H9 (cell line): ENCODE measurements around the gene CLCNKA. TPM values are rescaled to one million over a fixed set of nuclear protein-coding genes. Genes with fewer than 3 reads are reported as not detected.
"Not testable (repeated sequence)": the region's sequence is repeated elsewhere in the genome, so short reads cannot be mapped to it uniquely, and the experiment has no call there.

Experiments
- DNase-seq: peaks from one replicate; pipeline ENCODE4 v3.0.0-alpha.2; 2017
- H2AFZ ChIP-seq: one replicate; pipeline ENCODE4 v1.6.1; 2013; ENCODE audit warnings: mild to moderate bottlenecking, low read length, control low read depth, moderate library complexity
- H2AK5ac ChIP-seq: 2 replicates; pipeline ENCODE4 v1.6.1; 2013; ENCODE audit warnings: low read length, control low read depth, mixed read lengths; ENCODE audit not compliant: insufficient read length
- H2BK120ac ChIP-seq: one replicate; pipeline ENCODE4 v1.6.1; 2013; ENCODE audit warnings: low read depth, mild to moderate bottlenecking, low read length, control low read depth, inconsistent platforms; ENCODE audit not compliant: poor library complexity, severe bottlenecking
- H2BK12ac ChIP-seq: 2 replicates; pipeline ENCODE4 v1.6.1; 2013; ENCODE audit warnings: low read length, control low read depth, mixed read lengths, low read depth; ENCODE audit not compliant: insufficient read length
- H2BK15ac ChIP-seq: 2 replicates; pipeline ENCODE4 v1.6.1; 2013; ENCODE audit warnings: low read depth, low read length, control low read depth
- H2BK20ac ChIP-seq: one replicate; pipeline ENCODE4 v1.6.1; 2013; ENCODE audit warnings: low read depth, mild to moderate bottlenecking, low read length, control low read depth, inconsistent platforms; ENCODE audit not compliant: poor library complexity, severe bottlenecking
- H2BK5ac ChIP-seq: 2 replicates; pipeline ENCODE4 v1.6.1; 2013; ENCODE audit warnings: low read length, control low read depth, mixed read lengths; ENCODE audit not compliant: insufficient read length
- H3K14ac ChIP-seq: 2 replicates; pipeline ENCODE4 v1.6.1; 2013; ENCODE audit warnings: low read length, control low read depth; ENCODE audit not compliant: insufficient read depth
- H3K18ac ChIP-seq: 2 replicates; pipeline ENCODE4 v1.6.1; 2013; ENCODE audit warnings: low read depth, mild to moderate bottlenecking, mixed read lengths, low read length, control low read depth; ENCODE audit not compliant: insufficient read length
- H3K23ac ChIP-seq: 2 replicates; pipeline ENCODE4 v1.6.1; 2013; ENCODE audit warnings: low read length, control low read depth, mixed read lengths, low read depth; ENCODE audit not compliant: insufficient read length
- H3K23me2 ChIP-seq: 2 replicates; pipeline ENCODE4 v1.6.1; 2013; ENCODE audit warnings: low read depth, mild to moderate bottlenecking, mixed read lengths, low read length, control low read depth; ENCODE audit not compliant: insufficient read length, poor library complexity, severe bottlenecking
- H3K27ac ChIP-seq: 2 replicates; pipeline ENCODE4 v1.5.1; 2013; ENCODE audit warnings: low read length, control low read depth, mixed read lengths, low read depth; ENCODE audit not compliant: insufficient read length
- H3K27me3 ChIP-seq: 2 replicates; pipeline ENCODE4 v1.6.1; 2013; ENCODE audit warnings: low read length, control low read depth, inconsistent platforms; ENCODE audit not compliant: insufficient read depth
- H3K4ac ChIP-seq: 2 replicates; pipeline ENCODE4 v1.6.1; 2013; ENCODE audit warnings: low read depth, mild to moderate bottlenecking, control low read depth, inconsistent platforms, low read length, moderate library complexity
- H3K4me1 ChIP-seq: 2 replicates; pipeline ENCODE4 v1.6.1; 2013; ENCODE audit warnings: low read length, control low read depth, inconsistent platforms; ENCODE audit not compliant: insufficient read depth
- H3K4me2 ChIP-seq: 2 replicates; pipeline ENCODE4 v1.6.1; 2013; ENCODE audit warnings: low read length, control low read depth, mixed read lengths; ENCODE audit not compliant: insufficient read length, insufficient read depth
- H3K56ac ChIP-seq: 2 replicates; pipeline ENCODE4 v1.6.1; 2013; ENCODE audit warnings: low read depth, mild to moderate bottlenecking, mixed read lengths, low read length, control low read depth; ENCODE audit not compliant: insufficient read length
- H3K79me1 ChIP-seq: 2 replicates; pipeline ENCODE4 v1.6.1; 2013; ENCODE audit warnings: low read depth, mild to moderate bottlenecking, moderate library complexity, low read length, control low read depth, inconsistent platforms; ENCODE audit not compliant: insufficient read depth, poor library complexity, severe bottlenecking
- H3K79me2 ChIP-seq: 2 replicates; pipeline ENCODE4 v1.6.1; 2013; ENCODE audit warnings: low read length, control low read depth, inconsistent platforms; ENCODE audit not compliant: insufficient read depth
- H3K9ac ChIP-seq: 2 replicates; pipeline ENCODE4 v1.6.1; 2013; ENCODE audit warnings: low read length, control low read depth, mixed read lengths; ENCODE audit not compliant: insufficient read length; ENCODE audit errors: extremely low read depth
- H3K9me3 ChIP-seq: one replicate; pipeline ENCODE4 v1.6.1; 2013; ENCODE audit warnings: low read depth, low read length, inconsistent platforms; ENCODE audit not compliant: control insufficient read depth
- H3T11ph ChIP-seq: one replicate; pipeline ENCODE4 v1.6.1; 2013; ENCODE audit warnings: mild to moderate bottlenecking, low read length, control low read depth, inconsistent platforms
- H4K20me1 ChIP-seq: one replicate; pipeline ENCODE4 v1.6.1; 2013; ENCODE audit not compliant: control insufficient read depth, insufficient read length, insufficient read depth
- H4K5ac ChIP-seq: 2 replicates; pipeline ENCODE4 v1.6.1; 2013; ENCODE audit warnings: low read depth, mild to moderate bottlenecking, mixed read lengths, low read length, control low read depth; ENCODE audit not compliant: insufficient read length
- H4K8ac ChIP-seq: replicated peaks from 2 replicates; pipeline ENCODE4 v1.6.1; 2013; ENCODE audit warnings: low read length, control low read depth, mixed read lengths, low read depth; ENCODE audit not compliant: insufficient read length
- H4K91ac ChIP-seq: 2 replicates; pipeline ENCODE4 v1.6.1; 2013; ENCODE audit warnings: low read depth, mild to moderate bottlenecking, moderate library complexity, mixed read lengths, low read length, control low read depth; ENCODE audit not compliant: insufficient read length
- H3K27ac Mint-ChIP-seq, 3 experiments: 2 replicates in 2 of 3; 3 replicates in 1 of 3; pipeline ENCODE4 v1.8.0; 2020 to 2021; ENCODE audit warnings: mixed read lengths in 3 of 3, mild to moderate bottlenecking in 1 of 3, moderate library complexity in 1 of 3
- H3K27me3 Mint-ChIP-seq: 2 replicates; pipeline ENCODE4 v1.8.0; 2021; ENCODE audit warnings: low read depth, mild to moderate bottlenecking, moderate library complexity, mixed read lengths
- H3K36me3 Mint-ChIP-seq, 3 experiments: 2 replicates in 2 of 3; 3 replicates in 1 of 3; pipeline ENCODE4 v1.8.0; 2020 to 2021; ENCODE audit warnings: low read depth in 3 of 3, mixed read lengths in 3 of 3; ENCODE audit not compliant: insufficient read depth in 1 of 3
- H3K4me1 Mint-ChIP-seq, 2 experiments: 2 replicates each; pipeline ENCODE4 v1.8.0; 2020; ENCODE audit warnings: mixed read lengths in 2 of 2
- H3K4me3 Mint-ChIP-seq, 2 experiments: 2 replicates in 1 of 2; 3 replicates in 1 of 2; pipeline ENCODE4 v1.8.0; 2020 to 2021; ENCODE audit warnings: mild to moderate bottlenecking in 2 of 2, mixed read lengths in 2 of 2, moderate library complexity in 1 of 2
- H3K9me3 Mint-ChIP-seq, 2 experiments: 2 replicates in 1 of 2; 3 replicates in 1 of 2; pipeline ENCODE4 v1.8.0; 2020; ENCODE audit warnings: mild to moderate bottlenecking in 2 of 2, mixed read lengths in 2 of 2, moderate library complexity in 1 of 2
- CTCF ChIP-seq: fragments of 200-600 bp; sonication (generic); conservative IDR thresholded peaks from 3 replicates; pipeline ENCODE4 v1.8.0; 2021; ENCODE audit warnings: antibody characterized with exemption, mild to moderate bottlenecking
- WGBS: extraction: QIAGEN DNeasy Blood & Tissue Kit; methylation state at CpG from one replicate; pipeline ENCODE4 v1.1.7; 2013; ENCODE audit warnings: missing lambda C conversion rate, low lambda C conversion rate, mixed read lengths; ENCODE audit not compliant: insufficient read length; ENCODE audit errors: extremely low coverage; 5-methylcytosine and 5-hydroxymethylcytosine counted together
- total RNA-seq: library from RNA; stranded (reverse); gene quantifications from 2 replicates; pipeline ENCODE4 v1.2.1, GENCODE V29; 2021

Gene CLCNKA
- total RNA-seq, 1 experiment from 2014 or later: 0.98 TPM

DNA sequence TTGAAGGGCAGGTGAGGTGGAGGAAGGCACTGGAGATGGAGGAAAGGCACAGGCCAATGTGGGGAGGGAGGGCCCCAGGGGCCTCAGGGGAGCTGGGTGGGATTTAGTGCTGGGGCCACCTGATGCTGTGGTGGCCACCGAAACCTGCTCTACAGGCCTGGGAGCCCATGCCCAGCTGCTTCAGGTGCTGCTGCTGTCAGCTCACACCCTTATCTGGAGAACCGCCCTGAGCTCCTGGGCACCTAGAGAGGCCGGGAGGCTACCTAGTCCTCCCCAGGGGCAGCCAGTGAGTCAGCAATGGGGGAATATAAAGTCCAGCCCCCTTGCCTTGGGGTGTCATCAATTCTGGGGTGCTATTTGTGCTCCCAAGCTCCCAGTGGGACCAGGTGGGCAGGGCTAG, 39.4 kb downstream of the CLCNKA start:
- Mint-ChIP-seq H3K27ac (no peak overlapping the region), H3K4me3 (no peak overlapping the region), H3K9me3 (no peaks in the 10 kb centered on the region), H3K4me1 (peaks cover 27 to 29% of the 10 kb centered on the region in 2 experiments), H3K27me3 (peaks cover 17% of the 10 kb centered on the region), H3K36me3 (no peaks in the 10 kb centered on the region)
- H2AFZ ChIP-seq: no peak overlapping the region
- H3K79me1 ChIP-seq: no peaks in the 10 kb centered on the region
- H3K9ac ChIP-seq: no peak overlapping the region
- TF ChIP-seq CTCF: no peak
- H4K20me1 ChIP-seq: no peaks in the 10 kb centered on the region
- H3K14ac ChIP-seq: no peak overlapping the region
- H2BK120ac ChIP-seq: no peak overlapping the region
- no peaks in the 10 kb centered on the region for H3K23me2 ChIP-seq
- no peak overlapping the region for H3K27ac ChIP-seq
- no peak overlapping the region for H3K4me2 ChIP-seq
- no peaks in the 10 kb centered on the region for H3K79me2 ChIP-seq
- H2BK5ac ChIP-seq: no peak overlapping the region
- H4K8ac ChIP-seq: no peak overlapping the region
- DNase-seq: no peak
- no peak overlapping the region for H2BK20ac ChIP-seq
- H3K23ac ChIP-seq: no peak overlapping the region
- no peak overlapping the region for H2BK15ac ChIP-seq
- H3K4ac ChIP-seq: no peak overlapping the region
- no peak overlapping the region for H4K91ac ChIP-seq
- H2BK12ac ChIP-seq: no peak overlapping the region
- H3K56ac ChIP-seq: no peak overlapping the region
- no CpG with 5 or more reads among the region's 3 CpGs for WGBS
- no peak overlapping the region for H2AK5ac ChIP-seq
- no peak overlapping the region for H3K18ac ChIP-seq
- H4K5ac ChIP-seq: no peak overlapping the region
- no peaks in the 10 kb centered on the region for H3K9me3 ChIP-seq
- H3K4me1 ChIP-seq: peaks cover 3% of the 10 kb centered on the region; the same call in 1 of the 2 replicates
- no peak overlapping the region for H3T11ph ChIP-seq
- H3K27me3 ChIP-seq: no peaks in the 10 kb centered on the region

- not testable (repeated sequence) for H4K20me1 ChIP-seq, H4K91ac ChIP-seq, H2BK20ac ChIP-seq, DNase-seq, H3T11ph ChIP-seq, H3K27me3 ChIP-seq, H3K18ac ChIP-seq, H3K4ac ChIP-seq, H3K27ac ChIP-seq, H3K14ac ChIP-seq, H4K8ac ChIP-seq, H2BK15ac ChIP-seq, H3K4me3 Mint-ChIP-seq, H2AK5ac ChIP-seq, H3K79me2 ChIP-seq, H3K79me1 ChIP-seq, H2BK120ac ChIP-seq, H3K23me2 ChIP-seq, H3K27ac Mint-ChIP-seq, H2BK5ac ChIP-seq, H3K4me1 ChIP-seq, H3K9ac ChIP-seq, H3K4me2 ChIP-seq, H2AFZ ChIP-seq, H3K9me3 Mint-ChIP-seq, H4K5ac ChIP-seq, H3K23ac ChIP-seq, H3K9me3 ChIP-seq, H3K36me3 Mint-ChIP-seq, H2BK12ac ChIP-seq, H3K56ac ChIP-seq
- peaks cover 27 to 29% of the 10 kb centered on the region in 2 experiments for H3K4me1 Mint-ChIP-seq
- no CpG with 5 or more reads among the region's 18 CpGs for WGBS
- peaks cover 17% of the 10 kb centered on the region for H3K27me3 Mint-ChIP-seq
These were observed 40.3 kb downstream of the CLCNKA start for GRCh38 chr1:16061989-16062686.
